GM12878 (cell line): ENCODE measurements around the gene TNIP1. TPM values are rescaled to one million over a fixed set of nuclear protein-coding genes. Genes with fewer than 3 reads are reported as not detected.

Experiments
- ATAC-seq: fragments of 200-7000 bp; cut with Tn5 transposase; 3 replicates; pipeline ENCODE4 v1.9.1; 2020; ENCODE audit warnings: mild to moderate bottlenecking, moderate library complexity
- BruUV-seq: library from RNA; stranded (reverse); fragments of 400-500 nt; replicated peaks from 2 replicates; lab custom pipeline; 2021; lab: Mats Ljungman, UMichigan
- CTCF ChIA-PET: fragments of 300-600 bp; sonication (Branson Sonifier 250); formaldehyde crosslinking; extraction: SDS; loops from one replicate; lab custom pipeline; 2021; ENCODE audit warnings: inconsistent platforms; lab: Yijun Ruan, JAX
- POLR2A ChIA-PET: fragments of 350-600 bp; formaldehyde crosslinking; extraction: SDS; loops from one replicate; lab custom pipeline; 2021; ENCODE audit warnings: inconsistent platforms; lab: Charles Lee
- RAD21 ChIA-PET: fragments of 300-600 bp; sonication (Branson Sonifier 250); formaldehyde crosslinking; loops from one replicate; lab custom pipeline; 2023; ENCODE audit warnings: antibody characterized with exemption; ENCODE audit not compliant: unreplicated experiment; lab: Charles Lee
- SMC1A ChIA-PET: fragments of 300-600 bp; sonication (Branson Sonifier 250); formaldehyde crosslinking; loops from one replicate; lab custom pipeline; 2023; ENCODE audit not compliant: unreplicated experiment, uncharacterized antibody; lab: Charles Lee
- DNase-seq: peaks from one replicate; pipeline ENCODE4 v3.0.0-alpha.2; 2011; ENCODE audit warnings: low read depth, low spot score
- FAIRE-seq: peaks from 3 replicates; lab custom pipeline; 2011; peaks lifted over from hg19 to GRCh38; lab: Jason Lieb, UNC
- H2AFZ ChIP-seq: 2 replicates; pipeline ENCODE4 v1.6.0; 2011; ENCODE audit warnings: low read depth, low read length, control low read depth; ENCODE audit not compliant: control insufficient read depth
- H3K27ac ChIP-seq: 2 replicates; pipeline ENCODE4 v1.5.1; 2011; ENCODE audit warnings: control low read depth; ENCODE audit not compliant: control insufficient read depth, insufficient read depth
- H3K27me3 ChIP-seq, 2 experiments: replicated peaks in 1 of 2; 2 replicates each; pipeline versions ENCODE4 v1.6.0 to v1.6.1; 2011; ENCODE audit warnings: low read length in 1 of 2; ENCODE audit not compliant: control insufficient read depth in 2 of 2, insufficient read depth in 2 of 2
- H3K36me3 ChIP-seq, 2 experiments: 2 replicates each; pipeline ENCODE4 v1.5.1; 2011; ENCODE audit warnings: low read length in 1 of 2; ENCODE audit not compliant: control insufficient read depth in 2 of 2, insufficient read depth in 2 of 2
- H3K4me1 ChIP-seq: 2 replicates; pipeline ENCODE4 v1.6.1; 2011; ENCODE audit warnings: mild to moderate bottlenecking, low read length, moderate library complexity, mixed read lengths; ENCODE audit not compliant: control insufficient read depth, insufficient read depth
- H3K4me2 ChIP-seq: 2 replicates; pipeline ENCODE4 v1.6.0; 2011; ENCODE audit warnings: control low read depth; ENCODE audit not compliant: control insufficient read depth, insufficient read depth
- H3K4me3 ChIP-seq: fragments of 200-600 bp; sonication (generic); 2 replicates; pipeline ENCODE4 v1.5.1; 2016
- H3K79me2 ChIP-seq: 2 replicates; pipeline ENCODE4 v1.6.0; 2011; ENCODE audit warnings: low read length; ENCODE audit not compliant: control insufficient read depth, insufficient read depth
- H3K9ac ChIP-seq: 2 replicates; pipeline ENCODE4 v1.8.0; 2011; ENCODE audit warnings: low read length, control low read depth, mixed read lengths; ENCODE audit not compliant: control insufficient read depth, insufficient read depth
- H3K9me3 ChIP-seq: replicated peaks from 3 replicates; pipeline ENCODE4 v1.5.1; 2011; ENCODE audit warnings: mild to moderate bottlenecking, low read length; ENCODE audit not compliant: control insufficient read depth, insufficient read depth
- H4K20me1 ChIP-seq: 2 replicates; pipeline ENCODE4 v1.6.0; 2011; ENCODE audit not compliant: control insufficient read depth, insufficient read depth
- NFYB ChIP-seq: IDR thresholded peaks from 2 replicates; pipeline ENCODE4 v1.6.1; 2011; ENCODE audit warnings: low read depth, mild to moderate bottlenecking, low read length, improper control_type of control experiment, moderate library complexity; ENCODE audit not compliant: insufficient read depth
- PML ChIP-seq: IDR thresholded peaks from 2 replicates; pipeline ENCODE4 v1.6.1; 2012; ENCODE audit warnings: low read length, inconsistent platforms
- POLR2A ChIP-seq: IDR thresholded peaks from 2 replicates; pipeline ENCODE4 v1.6.1; 2011; ENCODE audit warnings: low read depth, mild to moderate bottlenecking, low read length
- RELA ChIP-seq: fragments of 450-650 bp; IDR thresholded peaks from 2 replicates; pipeline ENCODE4 v1.8.0; 2014; ENCODE audit warnings: borderline replicate concordance; ENCODE audit not compliant: partially characterized antibody
- WGBS: methylation state at CpG from one replicate; pipeline ENCODE4 v1.1.6; 2016; ENCODE audit warnings: low lambda C conversion rate; ENCODE audit not compliant: insufficient replicate concordance, insufficient coverage; ENCODE audit errors: missing lambda C conversion rate; 5-methylcytosine and 5-hydroxymethylcytosine counted together
- in situ Hi-C: fragments of 300-500 bp; cut with MboI; formaldehyde crosslinking; loops from 9 replicates; pipeline ENCODE4 v1.14.3; 2018; ENCODE audit warnings: mixed read lengths
- intact Hi-C: fragments of 100-400 bp; cut with micrococcal nuclease; formaldehyde crosslinking; loops from one replicate; pipeline ENCODE4 v1.14.2; 2022; ENCODE audit not compliant: unreplicated experiment
- polyA plus RNA-seq, 11 experiments: library from polyadenylated mRNA; depleted of rRNA in 4 of 11; unstranded in 6 of 11; stranded (reverse) in 5 of 11; fragments of >200 nt; fragmentation: Nextera tagmentation in 4 of 11; fragmentation: Illumina TruSeq in 1 of 11; extraction: Ambion mirVana in 4 of 11; extraction: Trizol in 1 of 11; gene quantifications; 1 replicate in 1 of 11; 2 replicates in 10 of 11; pipeline versions ENCODE4 v1.2.1 to v1.2.3, GENCODE V29; 2011 to 2016; ENCODE audit warnings: inconsistent platforms in 2 of 11, missing spikeins in 2 of 11, low read depth in 1 of 11
- total RNA-seq, 4 experiments: library from RNA; depleted of rRNA in 3 of 4; stranded (reverse); fragments of >200 nt in 3 of 4; fragmentation: Illumina TruSeq in 1 of 4; extraction: Trizol in 1 of 4; gene quantifications; 2 replicates each; pipeline versions ENCODE4 v1.2.1 to v1.2.3, GENCODE V29; 2013 to 2021
- TF ChIP-seq, protein P1 (sequence below): fragments of 450-650 bp; IDR thresholded peaks from 2 replicates; pipeline ENCODE4 v1.6.1; 2016; ENCODE audit warnings: mild to moderate bottlenecking

The TNIP1 gene
- total and polyA plus RNA-seq, 10 of the 15 experiments (the other 5 are each of a cell fraction or from before 2014, with no cell fraction given): 4.4 to 279 (median 150) TPM

DNA sequence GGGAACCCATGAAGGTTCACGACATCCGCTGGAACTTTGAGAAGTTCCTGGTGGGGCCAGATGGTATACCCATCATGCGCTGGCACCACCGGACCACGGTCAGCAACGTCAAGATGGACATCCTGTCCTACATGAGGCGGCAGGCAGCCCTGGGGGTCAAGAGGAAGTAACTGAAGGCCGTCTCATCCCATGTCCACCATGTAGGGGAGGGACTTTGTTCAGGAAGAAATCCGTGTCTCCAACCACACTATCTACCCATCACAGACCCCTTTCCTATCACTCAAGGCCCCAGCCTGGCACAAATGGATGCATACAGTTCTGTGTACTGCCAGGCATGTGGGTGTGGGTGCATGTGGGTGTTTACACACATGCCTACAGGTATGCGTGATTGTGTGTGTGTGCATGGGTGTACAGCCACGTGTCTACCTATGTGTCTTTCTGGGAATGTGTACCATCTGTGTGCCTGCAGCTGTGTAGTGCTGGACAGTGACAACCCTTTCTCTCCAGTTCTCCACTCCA lies 52.8 kb downstream of the TNIP1 start (continued):
- TF ChIP-seq, protein P1, sequence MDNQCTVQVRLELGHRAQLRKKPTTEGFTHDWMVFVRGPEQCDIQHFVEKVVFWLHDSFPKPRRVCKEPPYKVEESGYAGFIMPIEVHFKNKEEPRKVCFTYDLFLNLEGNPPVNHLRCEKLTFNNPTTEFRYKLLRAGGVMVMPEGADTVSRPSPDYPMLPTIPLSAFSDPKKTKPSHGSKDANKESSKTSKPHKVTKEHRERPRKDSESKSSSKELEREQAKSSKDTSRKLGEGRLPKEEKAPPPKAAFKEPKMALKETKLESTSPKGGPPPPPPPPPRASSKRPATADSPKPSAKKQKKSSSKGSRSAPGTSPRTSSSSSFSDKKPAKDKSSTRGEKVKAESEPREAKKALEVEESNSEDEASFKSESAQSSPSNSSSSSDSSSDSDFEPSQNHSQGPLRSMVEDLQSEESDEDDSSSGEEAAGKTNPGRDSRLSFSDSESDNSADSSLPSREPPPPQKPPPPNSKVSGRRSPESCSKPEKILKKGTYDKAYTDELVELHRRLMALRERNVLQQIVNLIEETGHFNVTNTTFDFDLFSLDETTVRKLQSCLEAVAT: no peak

DNA sequence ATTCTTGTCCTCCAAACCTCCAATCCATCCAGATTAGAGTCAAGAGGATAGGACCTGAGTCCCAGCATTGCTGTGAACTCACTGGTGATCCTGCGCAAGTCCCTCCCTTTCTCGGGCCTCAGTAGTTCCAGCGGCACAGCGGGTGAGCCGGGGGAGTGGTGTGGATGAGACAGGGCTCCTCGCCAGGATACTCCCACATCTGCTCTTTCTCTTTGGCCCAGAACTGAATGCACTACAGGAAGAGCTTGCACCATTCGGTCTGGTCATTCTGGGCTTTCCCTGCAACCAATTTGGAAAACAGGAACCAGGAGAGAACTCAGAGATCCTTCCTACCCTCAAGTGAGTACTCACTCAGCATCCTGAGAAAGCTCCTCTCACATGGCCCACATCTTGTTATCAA lies 54.2 kb downstream of the TNIP1 start:
- no peak overlapping the region for H3K4me2 ChIP-seq
- H3K9me3 ChIP-seq: no peaks in the 10 kb centered on the region
- no peak overlapping the region for H3K9ac ChIP-seq
- in situ Hi-C loops (no loop called here), intact Hi-C loops (no loop called here)
- TF ChIP-seq POLR2A: peak; percentile 47
- TF ChIP-seq NFYB: no peak
- TF ChIP-seq PML: 0 out of 2 replicates have a peak, but pooled peaks have one; percentile 14
- no peak for TF ChIP-seq RELA
- WGBS: 96% methylated on average over 7 of the region's 7 CpGs
- CTCF ChIA-PET: interaction anchor here (1.4 kb wide), 1 partner anchor 139 kb away, joined by 3 read pairs; no protein-coding TSS in a partner anchor
- no peaks in the 10 kb centered on the region; the same call in 1 of the 2 replicates for H4K20me1 ChIP-seq
- H3K4me1 ChIP-seq: no peaks in the 10 kb centered on the region
- SMC1A ChIA-PET: interaction anchor here (1.7 kb wide), 1 partner anchor 88 kb away, joined by 5 read pairs; no protein-coding TSS in a partner anchor
- H3K27ac ChIP-seq: no peak overlapping the region
- H2AFZ ChIP-seq: no peak overlapping the region
- RAD21 ChIA-PET: interaction anchor here (1.7 kb wide), 1 partner anchor 89 kb away, joined by 5 read pairs; no protein-coding TSS in a partner anchor
- peaks cover 26 to 31% of the 10 kb centered on the region in 2 experiments for H3K36me3 ChIP-seq
- POLR2A ChIA-PET: no interaction called here
- FAIRE-seq: no peak
- DNase-seq: no peak
- H3K4me3 ChIP-seq: no peak overlapping the region
- no peaks in the 10 kb centered on the region for H3K27me3 ChIP-seq
- no peak for ATAC-seq
- no TSS peak for BruUV-seq
- H3K79me2 ChIP-seq: no peaks in the 10 kb centered on the region
